ENCODE data around the gene RTN4R.

Gene RTN4R

DNA sequence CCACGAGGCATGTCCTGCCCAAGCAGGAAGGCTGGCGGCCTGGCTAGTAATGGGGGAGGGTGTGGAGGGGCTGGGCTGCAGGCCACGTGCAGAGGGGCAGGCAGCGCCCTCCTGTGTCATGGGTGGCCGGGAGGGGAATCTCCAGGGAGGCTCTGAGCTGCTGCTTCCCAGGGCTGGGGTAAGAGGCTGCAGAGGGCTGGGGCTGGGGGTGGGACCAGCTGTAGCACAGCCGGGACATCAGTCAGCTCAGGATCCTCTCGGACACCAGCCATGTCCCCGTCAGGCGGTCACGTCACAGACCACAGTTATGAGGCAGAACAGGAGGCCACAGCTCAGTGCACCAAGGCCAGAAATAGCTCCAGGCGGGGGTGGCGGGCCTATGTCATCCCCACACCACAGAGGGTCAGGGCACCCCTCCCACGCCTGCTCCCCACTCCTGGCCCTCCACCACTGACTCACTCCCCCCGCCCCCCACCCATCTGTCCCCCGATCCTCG, 21.1 kb downstream of the RTN4R start:
- H3K9ac ChIP-seq (ENCODE audit: low read depth, low read length, poor library complexity, severe bottlenecking), result peak overlapping the region; percentile 70
- H3K9me2 ChIP-seq (replicated peaks; ENCODE audit: low read depth, low read length), result no peaks in the 10 kb centered on the region
- H2AFZ ChIP-seq (ENCODE audit: low read length), result no peak overlapping the region

DNA sequence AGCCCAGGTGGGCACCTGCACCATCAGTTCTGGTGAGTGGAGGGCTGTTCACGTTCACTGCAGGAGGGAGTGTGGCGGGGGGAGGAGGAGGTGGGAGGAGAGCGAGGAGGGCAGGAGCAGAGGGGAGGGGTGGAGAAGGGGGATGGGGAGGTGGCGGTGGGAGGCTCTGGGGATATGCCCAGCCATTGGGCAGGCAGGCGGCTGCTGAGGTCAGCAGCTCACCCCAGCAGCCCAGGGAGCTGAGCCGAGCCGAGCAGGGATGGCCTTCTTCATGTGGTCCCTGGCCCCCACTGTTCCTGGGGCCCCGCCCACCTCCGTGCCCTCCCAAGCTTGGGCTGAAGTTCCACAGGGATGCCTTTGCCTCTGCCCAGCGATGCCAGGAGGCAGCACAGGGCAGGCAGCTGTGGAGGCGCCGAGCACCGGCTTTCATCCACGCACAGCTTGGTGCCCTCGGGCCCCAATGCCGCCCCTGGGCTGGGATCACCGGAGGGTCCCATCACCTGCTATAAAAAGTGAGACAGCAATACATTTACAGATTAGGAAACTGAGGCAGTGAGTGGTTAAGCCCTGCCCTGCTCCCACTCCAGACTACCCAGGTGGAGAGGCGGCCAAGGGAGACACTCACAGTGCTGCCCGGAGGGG, 21.6 kb downstream of the RTN4R start:
- Histone ChIP-seq H3K9ac (ENCODE audit: low read depth, low read length, poor library complexity, severe bottlenecking) (peak overlapping the region; percentile 70), H3K27me3 (ENCODE audit: insufficient read depth, low read length, poor library complexity, severe bottlenecking) (no peaks in the 10 kb centered on the region), H3K79me2 (ENCODE audit: insufficient read depth, low read length) (peaks cover 77% of the 10 kb centered on the region; the same call in 1 of the 2 replicates), H3K9me3 (ENCODE audit: insufficient read depth, low read depth, low read length) (no peaks in the 10 kb centered on the region), H3K4me2 (ENCODE audit: low read depth, low read length, poor library complexity, severe bottlenecking) (peak overlapping the region; percentile 81), H3K4me3 (ENCODE audit: low read length, poor library complexity, severe bottlenecking) (peak overlapping the region; percentile 69), H3K9me2 (replicated peaks; ENCODE audit: low read depth, low read length) (no peaks in the 10 kb centered on the region), H3F3A (ENCODE audit: low read depth) (no peaks in the 10 kb centered on the region; the same call in 1 of the 2 replicates), H2AFZ (ENCODE audit: low read length) (no peak overlapping the region), H4K20me1 (ENCODE audit: insufficient read depth, low read length, poor library complexity, severe bottlenecking) (no peaks in the 10 kb centered on the region), H3K36me3 (ENCODE audit: insufficient read depth, low read length) (peaks cover 8% of the 10 kb centered on the region; the same call in 1 of the 2 replicates), H3K4me1 (ENCODE audit: insufficient read depth, low read length, poor library complexity, severe bottlenecking) (peaks cover 46% of the 10 kb centered on the region)
- TF ChIP-seq EZH2phosphoT487 (IDR thresholded peaks at IDR 0.05; ENCODE audit: borderline replicate concordance), result no peak
- TF ChIP-seq, protein P1, sequence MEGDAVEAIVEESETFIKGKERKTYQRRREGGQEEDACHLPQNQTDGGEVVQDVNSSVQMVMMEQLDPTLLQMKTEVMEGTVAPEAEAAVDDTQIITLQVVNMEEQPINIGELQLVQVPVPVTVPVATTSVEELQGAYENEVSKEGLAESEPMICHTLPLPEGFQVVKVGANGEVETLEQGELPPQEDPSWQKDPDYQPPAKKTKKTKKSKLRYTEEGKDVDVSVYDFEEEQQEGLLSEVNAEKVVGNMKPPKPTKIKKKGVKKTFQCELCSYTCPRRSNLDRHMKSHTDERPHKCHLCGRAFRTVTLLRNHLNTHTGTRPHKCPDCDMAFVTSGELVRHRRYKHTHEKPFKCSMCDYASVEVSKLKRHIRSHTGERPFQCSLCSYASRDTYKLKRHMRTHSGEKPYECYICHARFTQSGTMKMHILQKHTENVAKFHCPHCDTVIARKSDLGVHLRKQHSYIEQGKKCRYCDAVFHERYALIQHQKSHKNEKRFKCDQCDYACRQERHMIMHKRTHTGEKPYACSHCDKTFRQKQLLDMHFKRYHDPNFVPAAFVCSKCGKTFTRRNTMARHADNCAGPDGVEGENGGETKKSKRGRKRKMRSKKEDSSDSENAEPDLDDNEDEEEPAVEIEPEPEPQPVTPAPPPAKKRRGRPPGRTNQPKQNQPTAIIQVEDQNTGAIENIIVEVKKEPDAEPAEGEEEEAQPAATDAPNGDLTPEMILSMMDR (conservative IDR thresholded peaks at IDR 0.05; ENCODE audit: low read length), result no peak

More for the DNA sequence above, 21.1 kb downstream of the RTN4R start:
- H3K4me2 ChIP-seq (ENCODE audit: low read depth, low read length, poor library complexity, severe bottlenecking), result peak overlapping the region; percentile 81
- H3K36me3 ChIP-seq (ENCODE audit: insufficient read depth, low read length), result peaks cover 2% of the 10 kb centered on the region; the same call in 1 of the 2 replicates
- peak overlapping the region; percentile 69 for H3K4me3 ChIP-seq (ENCODE audit: low read length, poor library complexity, severe bottlenecking)
- peaks cover 79% of the 10 kb centered on the region; the same call in 1 of the 2 replicates for H3K79me2 ChIP-seq (ENCODE audit: insufficient read depth, low read length)
- TF ChIP-seq, protein P1 (conservative IDR thresholded peaks at IDR 0.05; ENCODE audit: low read length), result no peak
- no peak for TF ChIP-seq EZH2phosphoT487 (IDR thresholded peaks at IDR 0.05; ENCODE audit: borderline replicate concordance)
- H3F3A ChIP-seq (ENCODE audit: low read depth), result no peaks in the 10 kb centered on the region; the same call in 1 of the 2 replicates
- H3K9me3 ChIP-seq (ENCODE audit: insufficient read depth, low read depth, low read length), result no peaks in the 10 kb centered on the region
- no peaks in the 10 kb centered on the region for H4K20me1 ChIP-seq (ENCODE audit: insufficient read depth, low read length, poor library complexity, severe bottlenecking)
- peaks cover 46% of the 10 kb centered on the region for H3K4me1 ChIP-seq (ENCODE audit: insufficient read depth, low read length, poor library complexity, severe bottlenecking)
- H3K27me3 ChIP-seq (ENCODE audit: insufficient read depth, low read length, poor library complexity, severe bottlenecking), result no peaks in the 10 kb centered on the region

DNA sequence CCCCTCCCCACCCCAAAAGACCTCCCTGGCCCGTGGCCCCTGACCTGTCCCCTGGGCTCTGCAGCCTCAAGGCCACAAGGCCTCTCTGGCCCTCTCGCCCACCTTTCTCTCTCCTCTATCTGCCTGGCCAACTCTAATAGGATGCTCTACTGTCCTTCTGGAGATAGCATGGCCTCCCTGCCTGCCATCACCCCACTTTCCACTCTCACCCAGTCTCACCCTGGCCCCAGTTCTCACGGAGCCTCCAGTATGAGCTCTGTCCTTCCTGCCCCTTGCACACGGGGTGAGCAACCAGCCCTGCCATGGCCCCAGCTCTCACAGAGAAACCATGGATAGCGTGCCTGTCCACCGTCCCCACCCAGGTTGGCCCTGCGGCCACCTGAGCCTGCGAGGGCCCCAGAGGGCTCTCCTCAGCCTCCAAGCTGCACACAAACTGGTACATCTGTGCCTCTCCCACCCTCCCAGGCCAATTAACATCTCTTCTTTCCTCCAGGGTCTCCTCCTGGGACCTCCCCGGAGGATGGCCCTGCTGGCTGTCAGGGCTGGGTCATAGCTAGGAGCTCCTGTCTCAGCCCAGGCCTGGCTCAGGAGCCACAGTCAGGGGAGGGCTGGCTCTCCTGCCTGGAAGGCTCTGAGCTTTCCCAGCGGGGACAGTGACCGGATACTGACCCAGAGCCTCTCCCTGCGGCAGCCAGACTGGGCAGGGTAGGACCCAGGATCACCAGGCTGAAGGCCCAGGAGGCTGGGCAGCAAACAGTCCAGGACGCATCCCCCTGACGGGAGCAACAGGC, 22.3 kb downstream of the RTN4R start:
- peak overlapping the region; percentile 70 for H3K9ac ChIP-seq (ENCODE audit: low read depth, low read length, poor library complexity, severe bottlenecking)
- H3K36me3 ChIP-seq (ENCODE audit: insufficient read depth, low read length), result peaks cover 15% of the 10 kb centered on the region; the same call in 1 of the 2 replicates
- H3F3A ChIP-seq (ENCODE audit: low read depth), result no peaks in the 10 kb centered on the region; the same call in 1 of the 2 replicates
- H4K20me1 ChIP-seq (ENCODE audit: insufficient read depth, low read length, poor library complexity, severe bottlenecking), result no peaks in the 10 kb centered on the region
- peak overlapping the region; percentile 69 for H3K4me3 ChIP-seq (ENCODE audit: low read length, poor library complexity, severe bottlenecking)
- no peaks in the 10 kb centered on the region for H3K9me2 ChIP-seq (replicated peaks; ENCODE audit: low read depth, low read length)
- peak overlapping the region; percentile 81 for H3K4me2 ChIP-seq (ENCODE audit: low read depth, low read length, poor library complexity, severe bottlenecking)
- no peak for TF ChIP-seq EZH2phosphoT487 (IDR thresholded peaks at IDR 0.05; ENCODE audit: borderline replicate concordance)
- TF ChIP-seq, protein P1 (conservative IDR thresholded peaks at IDR 0.05; ENCODE audit: low read length), result no peak
- H3K79me2 ChIP-seq (ENCODE audit: insufficient read depth, low read length), result peaks cover 71% of the 10 kb centered on the region; the same call in 1 of the 2 replicates
- H3K9me3 ChIP-seq (ENCODE audit: insufficient read depth, low read depth, low read length), result no peaks in the 10 kb centered on the region
- peaks cover 46% of the 10 kb centered on the region for H3K4me1 ChIP-seq (ENCODE audit: insufficient read depth, low read length, poor library complexity, severe bottlenecking)
- H2AFZ ChIP-seq (ENCODE audit: low read length), result no peak overlapping the region
- H3K27me3 ChIP-seq (ENCODE audit: insufficient read depth, low read length, poor library complexity, severe bottlenecking), result no peaks in the 10 kb centered on the region

All from Loucy (cell line).